NCI-H2107 (cell line): Measurements from ENCODE around the gene SLC39A3.

ENCODE experiments used
- DNase-seq: peaks from one replicate; lab custom pipeline; 2025; lab: John Stamatoyannopoulos, UW

The SLC39A3 gene, protein sequence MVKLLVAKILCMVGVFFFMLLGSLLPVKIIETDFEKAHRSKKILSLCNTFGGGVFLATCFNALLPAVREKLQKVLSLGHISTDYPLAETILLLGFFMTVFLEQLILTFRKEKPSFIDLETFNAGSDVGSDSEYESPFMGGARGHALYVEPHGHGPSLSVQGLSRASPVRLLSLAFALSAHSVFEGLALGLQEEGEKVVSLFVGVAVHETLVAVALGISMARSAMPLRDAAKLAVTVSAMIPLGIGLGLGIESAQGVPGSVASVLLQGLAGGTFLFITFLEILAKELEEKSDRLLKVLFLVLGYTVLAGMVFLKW

DNA sequence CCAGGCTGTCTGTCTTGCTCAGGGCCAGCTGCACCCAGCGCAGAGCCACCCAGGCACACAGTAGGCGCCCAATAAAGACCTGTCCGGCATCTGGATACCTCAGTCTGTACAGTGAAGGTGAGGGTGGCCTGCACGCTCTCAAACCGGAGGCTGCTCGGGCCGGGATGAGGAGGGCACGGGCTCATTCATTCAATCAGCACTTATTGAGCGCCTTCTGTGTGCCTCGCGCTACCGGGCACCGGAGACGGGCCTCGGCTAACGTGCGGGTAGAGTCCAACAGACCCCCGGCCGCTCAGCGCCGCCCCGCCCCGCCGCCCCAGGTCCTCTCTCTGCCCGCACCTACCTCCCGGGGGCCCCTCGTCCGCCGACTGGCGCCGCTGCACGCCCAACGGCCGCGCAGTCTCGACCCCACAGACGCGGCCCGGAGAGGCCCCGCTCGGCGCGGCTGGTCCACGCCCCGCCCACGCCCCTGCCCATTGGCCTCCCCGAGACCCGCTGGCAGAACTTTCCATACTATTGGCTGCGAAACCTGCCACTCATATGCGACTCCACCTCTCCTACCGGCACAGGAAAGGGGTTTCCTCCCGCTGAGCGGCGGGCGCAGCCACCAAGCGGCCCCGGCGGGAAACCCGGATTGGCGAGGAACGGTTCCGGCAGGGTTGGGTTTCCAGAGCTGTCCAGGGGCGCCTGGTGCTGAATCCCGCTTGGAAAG, at the start of gene SLC39A3:
Gene SLC39A3 (minus strand): TSS at position 416 of the 712 bp plus-strand sequence. CDS start 2,760 bp downstream, outside the sequence.
- DNase-seq, result peak; percentile 98

GRCh38 chr19:2788237-2788636, 48.4 kb upstream of the SLC39A3 start:
- DNase-seq, result no peak

GRCh38 chr19:2787115-2787514, 47.3 kb upstream of the SLC39A3 start:
- no peak for DNase-seq

GRCh38 chr19:2785244-2785997, 45.6 kb upstream of the SLC39A3 start, which contains the start of gene THOP1:
TSS of gene THOP1 (plus strand) at chr19:2785503. CDS start at chr19:2785663, 160 bp downstream.
- DNase-seq, result peak; percentile 98

GRCh38 chr19:2783781-2784145, 43.9 kb upstream of the SLC39A3 start:
- no peak for DNase-seq

GRCh38 chr19:2782936-2783780, 43.3 kb upstream of the SLC39A3 start, which contains the start of gene SGTA:
TSS of gene SGTA (minus strand) at chr19:2783273. CDS start at chr19:2769068, 14,205 bp downstream.
- peak; percentile 93 for DNase-seq

GRCh38 chr19:2782329-2782935, 42.6 kb upstream of the SLC39A3 start:
- no peak for DNase-seq

- DNase-seq, result no peak
Measured at GRCh38 chr19:2780284-2780683, 40.5 kb upstream of the SLC39A3 start.

- no peak for DNase-seq
Measured at GRCh38 chr19:2779121-2779740, 39.4 kb upstream of the SLC39A3 start.

DNA sequence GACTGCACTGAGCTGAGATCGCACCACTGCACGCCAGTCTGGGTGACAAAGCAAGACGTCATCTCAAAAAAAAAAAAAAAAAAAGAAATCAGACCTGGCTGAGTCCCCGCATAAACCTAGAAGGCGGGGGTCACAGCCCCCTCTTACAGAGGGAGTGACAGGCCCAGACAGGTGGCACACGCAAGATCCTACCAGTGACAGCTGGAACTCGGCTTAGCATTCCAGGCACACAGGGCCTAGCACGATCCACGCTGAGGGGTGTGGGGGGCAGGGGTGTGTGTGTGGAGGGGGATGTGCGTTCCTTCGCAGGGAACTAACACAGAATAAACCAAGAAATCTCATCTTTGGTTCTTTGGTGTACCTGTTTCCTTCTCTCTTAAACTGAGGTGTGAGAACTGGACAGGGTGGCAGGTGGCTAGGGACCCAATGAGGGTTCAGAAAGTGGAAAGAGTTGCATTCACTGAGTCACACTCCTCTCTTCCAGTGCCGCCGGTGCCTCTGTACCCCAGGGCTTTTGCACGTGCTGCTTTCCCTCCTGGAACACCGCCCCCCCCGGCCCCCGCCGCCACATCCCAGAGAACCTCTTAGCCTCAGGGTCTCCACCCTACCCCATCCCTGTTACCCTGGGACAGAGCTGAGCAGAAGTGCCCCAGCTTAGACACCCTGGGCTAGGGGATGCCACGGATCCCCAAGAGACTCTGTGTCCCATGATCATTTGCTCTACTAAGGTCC, 38.3 kb upstream of the SLC39A3 start:
- DNase-seq, result no peak

DNA sequence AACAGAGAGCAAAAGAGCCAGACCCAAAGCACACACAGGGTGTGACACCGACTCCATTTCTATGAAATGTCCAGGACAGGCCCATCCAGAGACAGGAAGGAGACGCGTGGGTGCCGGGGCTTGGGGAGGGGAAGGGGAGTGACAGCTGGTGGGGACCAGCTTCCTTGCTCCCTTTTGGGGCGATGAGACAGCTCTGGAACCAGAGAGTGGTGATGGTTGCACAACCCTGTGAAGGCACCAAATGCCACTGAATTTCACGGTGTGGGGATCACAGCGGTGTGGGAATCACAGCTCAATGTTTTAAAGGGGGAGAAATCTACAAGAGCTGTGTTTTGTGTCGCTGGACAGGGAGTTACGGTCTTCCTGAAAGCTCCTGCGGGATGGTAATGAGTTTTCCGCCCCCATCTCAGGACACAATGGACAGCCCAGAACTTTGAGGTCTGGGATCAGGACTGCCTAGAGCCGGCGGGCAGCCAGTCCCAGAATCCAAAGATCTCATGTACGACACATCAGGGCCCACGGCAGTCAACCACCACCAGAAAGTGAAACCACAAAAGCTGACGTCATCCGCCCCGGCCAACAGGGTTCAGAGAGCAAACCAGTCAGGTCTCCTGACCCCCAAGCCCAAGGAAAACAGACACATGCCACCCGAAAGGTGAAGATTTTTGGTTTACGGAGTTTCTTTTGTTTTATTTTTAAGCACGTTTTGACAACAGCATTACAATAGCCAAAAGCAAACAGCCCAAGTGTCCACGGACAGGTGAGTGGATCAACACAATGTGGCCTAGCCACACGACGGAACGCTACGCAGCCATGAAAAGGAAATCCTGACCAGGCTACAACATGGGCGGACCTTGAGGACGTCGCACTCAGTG, 36.0 kb upstream of the SLC39A3 start:
- DNase-seq, result no peak

DNA sequence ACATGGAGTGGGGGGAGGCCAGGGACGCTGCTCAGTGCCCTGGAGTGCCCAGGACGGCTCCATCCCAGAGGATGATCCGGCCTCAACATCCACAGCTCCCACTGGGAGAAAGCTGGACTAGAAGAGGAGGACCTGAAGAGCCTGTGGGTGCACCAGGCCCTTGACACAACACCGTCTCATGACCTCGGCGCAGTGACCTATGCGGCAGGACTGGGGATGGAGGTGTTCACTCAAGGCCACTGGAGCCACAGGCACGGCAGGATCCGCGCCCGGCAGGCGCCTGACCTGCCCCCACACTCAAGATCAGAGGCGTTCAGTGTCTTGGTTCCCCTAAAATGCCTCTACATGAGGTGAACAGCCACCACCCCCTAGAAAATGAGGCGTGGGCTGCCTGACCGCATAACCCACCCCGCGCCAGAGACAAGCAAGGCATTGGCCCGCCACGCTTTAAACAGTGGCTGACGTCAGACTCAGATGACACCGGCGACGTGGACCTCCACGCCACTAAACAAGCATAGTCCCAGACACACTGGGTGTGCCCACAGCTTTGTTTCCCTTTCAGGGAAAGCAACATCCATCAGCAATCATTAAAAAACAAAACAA, 35.2 kb upstream of the SLC39A3 start:
- DNase-seq, result no peak

GRCh38 chr19:2774083-2774679, 34.4 kb upstream of the SLC39A3 start:
- DNase-seq, result no peak

DNA sequence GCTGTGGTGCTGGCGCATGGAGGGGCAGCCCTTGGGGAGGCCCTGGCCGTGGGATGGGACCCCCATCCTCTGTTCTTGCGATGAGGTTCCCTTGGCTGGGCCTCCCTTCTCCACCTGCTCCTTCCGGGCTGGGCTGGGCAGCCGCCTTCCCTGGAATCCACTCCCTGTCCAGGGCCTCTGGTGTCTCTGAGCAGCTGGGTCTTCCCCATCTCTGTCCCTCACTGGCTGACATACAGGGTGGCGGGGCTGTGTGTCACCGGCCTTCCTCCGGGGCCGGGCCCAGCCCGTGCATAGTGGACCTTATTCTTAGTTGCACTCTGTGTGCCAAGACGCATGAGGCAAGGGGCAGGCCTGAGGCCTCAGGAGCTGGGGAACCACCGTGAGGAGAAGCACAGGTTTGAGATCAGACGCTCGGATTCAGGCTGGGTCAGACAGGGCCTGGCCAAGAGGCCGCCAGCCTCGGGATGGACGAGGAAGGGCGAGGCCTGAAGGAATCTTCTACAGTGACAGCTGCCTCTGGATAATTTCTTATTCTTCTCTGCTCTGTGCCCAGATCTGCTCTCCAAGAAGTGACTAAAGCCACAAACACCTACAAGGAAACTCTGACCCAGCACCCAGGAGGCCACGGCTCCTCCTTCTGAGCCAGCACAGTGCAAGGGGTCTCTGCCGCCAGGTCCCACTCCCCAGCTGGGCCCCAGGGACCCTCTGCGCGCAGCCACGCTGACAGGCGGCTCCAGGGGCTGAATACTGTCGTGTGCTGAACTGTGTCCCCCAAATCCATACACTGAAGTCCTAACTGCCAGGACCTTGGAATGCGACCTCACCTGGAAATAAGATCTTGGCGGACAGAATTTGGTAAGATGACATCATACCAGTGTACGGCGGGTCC, 32.2 kb upstream of the SLC39A3 start:
- DNase-seq, result no peak

- no peak for DNase-seq
Measured at GRCh38 chr19:2770055-2771013, 30.5 kb upstream of the SLC39A3 start.

- no peak for DNase-seq
Measured at GRCh38 chr19:2769218-2769617, 29.4 kb upstream of the SLC39A3 start.
